ENCODE data around the gene MTO1.
A peak's percentile ranks its signal among the peaks of the same experiment; 100 is the strongest.
"Not testable (repeated sequence)": the region's sequence is repeated elsewhere in the genome, so short reads cannot be mapped to it uniquely, and the experiment has no call there.

Gene MTO1

GRCh38 chr6:73505142-73505541 lies 43.6 kb downstream of the MTO1 start:
- H3K27ac ChIP-seq: no peak overlapping the region
- TF ChIP-seq ZFX (IDR thresholded peaks at IDR 0.05; ENCODE audit: borderline replicate concordance) (no peak), CTCF (IDR thresholded peaks at IDR 0.05) (no peak)

GRCh38 chr6:73505705-73506104 lies 44.2 kb downstream of the MTO1 start:
- H3K27ac ChIP-seq: not testable (repeated sequence)

GRCh38 chr6:73506246-73506645 lies 44.7 kb downstream of the MTO1 start:
- H3K27ac ChIP-seq: no peak overlapping the region
- TF ChIP-seq ZFX (IDR thresholded peaks at IDR 0.05; ENCODE audit: borderline replicate concordance) (no peak), CTCF (IDR thresholded peaks at IDR 0.05) (no peak)

- no peak overlapping the region for H3K27ac ChIP-seq
- no peak for TF ChIP-seq CTCF (IDR thresholded peaks at IDR 0.05)
- no peak for TF ChIP-seq ZFX (IDR thresholded peaks at IDR 0.05; ENCODE audit: borderline replicate concordance)
These were observed 47.2 kb downstream of the MTO1 start for GRCh38 chr6:73508776-73509175.

GRCh38 chr6:73509851-73510250 lies 48.3 kb downstream of the MTO1 start:
- TF ChIP-seq ZFX (IDR thresholded peaks at IDR 0.05; ENCODE audit: borderline replicate concordance) (no peak), CTCF (IDR thresholded peaks at IDR 0.05) (no peak)
- H3K27ac ChIP-seq: no peak overlapping the region

- peak overlapping the region; percentile 99; the same call in 1 of the 2 replicates for H3K27ac ChIP-seq
- TF ChIP-seq CTCF (IDR thresholded peaks at IDR 0.05): no peak
- TF ChIP-seq ZFX (IDR thresholded peaks at IDR 0.05; ENCODE audit: borderline replicate concordance): no peak
These were observed 50.3 kb downstream of the MTO1 start for GRCh38 chr6:73511796-73512195.

GRCh38 chr6:73513496-73513854 lies 51.9 kb downstream of the MTO1 start:
- H3K27ac ChIP-seq: peak overlapping the region; percentile 99

More at GRCh38 chr6:73513496-73513854, 51.9 kb downstream of the MTO1 start:
- no peak for TF ChIP-seq CTCF (IDR thresholded peaks at IDR 0.05)
- TF ChIP-seq ZFX (IDR thresholded peaks at IDR 0.05; ENCODE audit: borderline replicate concordance): no peak
